Kidney epithelial cell (primary cell): ENCODE data around the gene INO80. TPM values are rescaled to one million over a fixed set of nuclear protein-coding genes. Genes with fewer than 3 reads are reported as not detected.

Experiments used
- DNase-seq: peaks from one replicate; pipeline ENCODE4 v3.0.0-alpha.2; 2010; ENCODE audit warnings: low read depth
- H3K27me3 ChIP-seq: 2 replicates; pipeline ENCODE4 v1.6.0; 2011; ENCODE audit warnings: low read length; ENCODE audit not compliant: control insufficient read depth, insufficient read depth
- H3K36me3 ChIP-seq: 2 replicates; pipeline ENCODE4 v1.5.1; 2011; ENCODE audit warnings: low read length; ENCODE audit not compliant: control insufficient read depth, insufficient read depth
- H3K4me3 ChIP-seq: 2 replicates; pipeline ENCODE4 v1.5.1; 2011; ENCODE audit warnings: low read depth, mild to moderate bottlenecking, control low read depth, low read length
- CTCF ChIP-seq: IDR thresholded peaks from 2 replicates; pipeline ENCODE4 v1.5.1; 2011; ENCODE audit warnings: mild to moderate bottlenecking, moderate library complexity, low read length, control low read depth, inconsistent platforms; ENCODE audit not compliant: insufficient read depth, poor library complexity, severe bottlenecking
- total RNA-seq: library from RNA; depleted of rRNA; stranded (reverse); fragments of >200 nt; gene quantifications from 2 replicates; pipeline ENCODE4 v1.2.3, GENCODE V29; 2015

Gene INO80
- total RNA-seq, 1 donor from 2014 or later: 26.7 TPM

DNA sequence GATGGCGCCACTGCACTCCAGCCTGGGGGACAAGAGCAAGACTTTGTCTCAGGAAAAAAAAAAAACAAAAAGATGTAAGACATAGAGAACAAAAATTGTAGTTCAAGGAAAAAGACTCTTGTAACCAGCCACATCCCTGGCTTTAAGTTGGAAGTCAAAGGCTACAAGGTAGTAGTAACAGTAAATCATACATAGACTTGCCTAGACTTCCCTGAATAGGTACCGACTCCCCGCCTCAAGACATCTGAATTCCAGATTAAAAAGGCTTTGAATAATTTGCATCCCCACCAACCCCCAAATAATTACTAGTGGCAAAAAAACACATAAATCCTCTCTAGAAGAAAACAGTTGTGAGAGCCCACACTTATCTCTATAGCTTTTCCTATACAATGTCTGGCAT lies 55.6 kb downstream of the INO80 start:
- Histone ChIP-seq H3K27me3 (no peaks in the 10 kb centered on the region), H3K4me3 (no peak overlapping the region), H3K36me3 (no peaks in the 10 kb centered on the region)
- no peak for DNase-seq
- no peak for TF ChIP-seq CTCF

DNA sequence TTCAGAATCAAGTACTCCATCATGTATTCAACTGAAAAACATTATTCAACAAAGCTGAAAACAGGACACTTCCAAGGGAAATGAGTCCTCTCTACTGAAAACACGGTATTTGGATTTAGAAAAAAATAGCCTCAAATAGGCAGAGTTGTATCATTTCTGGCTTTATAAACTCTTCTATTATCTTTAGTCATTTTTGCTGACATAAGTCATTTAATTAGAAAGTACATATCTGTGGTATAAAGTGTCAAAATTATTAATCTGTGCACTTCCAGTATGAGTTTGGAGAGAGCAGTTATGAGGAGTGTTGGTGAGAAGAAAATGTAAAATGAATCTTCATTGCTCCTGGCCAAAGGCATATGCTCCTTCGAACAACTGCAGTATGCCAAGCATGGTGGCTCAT lies 59.3 kb downstream of the INO80 start:
- Histone ChIP-seq H3K36me3 (peaks cover 2% of the 10 kb centered on the region), H3K27me3 (no peaks in the 10 kb centered on the region), H3K4me3 (no peak overlapping the region)
- no peak for DNase-seq
- TF ChIP-seq CTCF: no peak

GRCh38 chr15:41055706-41056105 lies 60.4 kb downstream of the INO80 start:
- Histone ChIP-seq H3K4me3 (no peak overlapping the region), H3K36me3 (peaks cover 2% of the 10 kb centered on the region), H3K27me3 (no peaks in the 10 kb centered on the region)
- no peak for DNase-seq
- TF ChIP-seq CTCF: no peak

- Histone ChIP-seq H3K36me3 (peaks cover 2% of the 10 kb centered on the region), H3K27me3 (no peaks in the 10 kb centered on the region), H3K4me3 (no peak overlapping the region)
- TF ChIP-seq CTCF: no peak
- no peak for DNase-seq
Observed at GRCh38 chr15:41051139-41051538, 64.9 kb downstream of the INO80 start.

DNA sequence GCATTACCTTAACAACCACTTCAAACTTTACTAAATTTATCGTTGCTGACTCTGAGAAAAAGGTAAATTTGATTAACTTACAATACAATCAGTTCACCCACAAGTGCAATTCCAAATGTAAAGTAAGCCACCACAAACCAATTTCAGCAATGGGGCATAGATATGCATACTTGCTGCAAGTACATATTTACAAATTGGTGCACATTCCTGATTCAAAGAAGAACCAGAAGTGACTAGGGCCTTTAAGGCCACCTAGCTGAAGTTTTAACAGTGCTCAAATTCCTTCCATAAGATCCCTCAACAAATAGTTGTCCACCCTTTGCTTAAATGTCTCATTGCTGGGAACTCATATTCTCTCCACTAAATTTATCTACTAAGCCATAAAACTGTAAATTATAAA lies 67.2 kb downstream of the INO80 start:
- H3K36me3 ChIP-seq: peaks cover 1% of the 10 kb centered on the region
- DNase-seq: no peak
- TF ChIP-seq CTCF: no peak
- no peak overlapping the region for H3K4me3 ChIP-seq
- H3K27me3 ChIP-seq: no peaks in the 10 kb centered on the region

DNA sequence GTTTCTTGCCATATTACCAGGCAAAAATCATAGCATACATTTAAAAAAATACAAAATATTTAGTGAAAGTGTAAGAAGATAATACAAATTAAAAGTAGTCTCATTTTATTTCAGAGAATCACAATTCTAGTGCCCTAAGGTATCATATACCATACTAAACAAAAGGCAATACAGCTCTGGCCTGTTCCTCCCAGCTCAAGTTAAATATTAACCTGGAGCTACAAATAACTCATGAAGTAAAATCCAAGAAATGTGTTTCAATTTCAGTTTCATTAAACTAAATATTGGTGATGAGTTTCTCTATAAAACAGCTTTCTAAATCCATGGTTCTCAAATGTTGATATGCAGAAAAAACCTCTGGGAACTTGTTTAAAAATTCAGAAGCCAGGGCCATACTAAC lies 67.7 kb downstream of the INO80 start:
- Histone ChIP-seq H3K36me3 (peaks cover 1% of the 10 kb centered on the region), H3K27me3 (no peaks in the 10 kb centered on the region), H3K4me3 (no peak overlapping the region)
- TF ChIP-seq CTCF: no peak
- DNase-seq: no peak
